Caco-2 (cell line): ENCODE data around the gene JPT2. TPM values are rescaled to one million over a fixed set of nuclear protein-coding genes. Genes with fewer than 3 reads are reported as not detected.
A peak's percentile ranks its signal among the peaks of the same experiment; 100 is the strongest.

ENCODE experiments used
- Bru-seq: library from RNA; stranded (reverse); fragments of 400-500 nt; gene quantifications from one replicate; lab custom pipeline; 2021; lab: Mats Ljungman, UMichigan
- BruChase-seq, 2 experiments: library from RNA; stranded (reverse); fragments of 400-500 nt; gene quantifications; one replicate each; lab custom pipeline; 2021; lab: Mats Ljungman, UMichigan
- BruUV-seq: library from RNA; stranded (reverse); fragments of 400-500 nt; replicated peaks from 2 replicates; lab custom pipeline; 2021; lab: Mats Ljungman, UMichigan
- CTCF ChIA-PET: fragments of 300-600 bp; sonication (Branson Sonifier 250); formaldehyde crosslinking; loops from one replicate; lab custom pipeline; 2022; ENCODE audit warnings: antibody characterized with exemption; lab: Charles Lee
- POLR2A ChIA-PET: fragments of 300-600 bp; sonication (Branson Sonifier 250); formaldehyde crosslinking; loops from one replicate; lab custom pipeline; 2022; ENCODE audit warnings: antibody characterized with exemption; lab: Charles Lee
- DNase-seq, 2 experiments: peaks; one replicate each; pipeline versions ENCODE4 v3.0.0 to v3.0.0-alpha.2; 2020 to 2022
- H3K27me3 ChIP-seq: replicated peaks from 2 replicates; pipeline ENCODE4 v1.6.0; 2011; ENCODE audit warnings: low read length; ENCODE audit not compliant: control insufficient read depth, insufficient read depth
- H3K36me3 ChIP-seq: 2 replicates; pipeline ENCODE4 v1.5.1; 2011; ENCODE audit warnings: low read length; ENCODE audit not compliant: control insufficient read depth, insufficient read depth
- H3K4me1 ChIP-seq: fragments of 250-450 bp; sonication (Bioruptor Pico); 2 replicates; pipeline ENCODE4 v1.5.1; 2020; ENCODE audit warnings: mild to moderate bottlenecking
- H3K4me3 ChIP-seq: 2 replicates; pipeline ENCODE4 v1.5.1; 2011; ENCODE audit warnings: low read depth, mild to moderate bottlenecking, control low read depth, low read length
- H3K9me3 ChIP-seq: fragments of 250-450 bp; sonication (Bioruptor Pico); 2 replicates; pipeline ENCODE4 v1.5.1; 2020; ENCODE audit warnings: mild to moderate bottlenecking, moderate library complexity
- H3K27ac Mint-ChIP-seq: one replicate; pipeline ENCODE4 v1.8.0; 2022; ENCODE audit warnings: mixed read lengths; ENCODE audit not compliant: unreplicated experiment
- H3K27me3 Mint-ChIP-seq: one replicate; pipeline ENCODE4 v1.8.0; 2022; ENCODE audit warnings: mixed read lengths; ENCODE audit not compliant: insufficient read depth, unreplicated experiment
- H3K36me3 Mint-ChIP-seq: one replicate; pipeline ENCODE4 v1.8.0; 2022; ENCODE audit warnings: mild to moderate bottlenecking, mixed read lengths; ENCODE audit not compliant: insufficient read depth, unreplicated experiment
- H3K4me1 Mint-ChIP-seq: one replicate; pipeline ENCODE4 v1.8.0; 2022; ENCODE audit warnings: low read depth, mixed read lengths; ENCODE audit not compliant: unreplicated experiment
- H3K4me3 Mint-ChIP-seq: one replicate; pipeline ENCODE4 v1.8.0; 2022; ENCODE audit warnings: mild to moderate bottlenecking, moderate library complexity, mixed read lengths; ENCODE audit not compliant: unreplicated experiment
- H3K9me3 Mint-ChIP-seq: one replicate; pipeline ENCODE4 v1.8.0; 2022; ENCODE audit warnings: mixed read lengths; ENCODE audit not compliant: unreplicated experiment
- intact Hi-C: fragments of 100-400 bp; cut with micrococcal nuclease; formaldehyde crosslinking; loops from one replicate; pipeline ENCODE4 v1.10.0; 2022; ENCODE audit not compliant: unreplicated experiment
- long read RNA-seq: library from polyadenylated mRNA; stranded (forward); transcript quantifications from one replicate; pipeline ENCODE4 v2.0.0, GENCODE V29; 2022
- total RNA-seq: library from RNA; stranded (reverse); gene quantifications from 2 replicates; pipeline ENCODE4 v1.2.3, GENCODE V29; 2022
- TF ChIP-seq, protein P1 (sequence below), 2 experiments: fragments of 200-600 bp in 1 of 2; IDR thresholded peaks; 1 replicate in 1 of 2; 2 replicates in 1 of 2; pipeline versions ENCODE4 v1.5.1 to v1.8.0; 2011 to 2022; ENCODE audit warnings: antibody characterized with exemption in 1 of 2, control low read depth in 1 of 2, inconsistent platforms in 1 of 2, low read depth in 1 of 2, low read length in 1 of 2, mild to moderate bottlenecking in 1 of 2, moderate library complexity in 1 of 2; ENCODE audit not compliant: insufficient read depth in 1 of 2, severe bottlenecking in 1 of 2, unreplicated experiment in 1 of 2

The JPT2 gene, protein sequence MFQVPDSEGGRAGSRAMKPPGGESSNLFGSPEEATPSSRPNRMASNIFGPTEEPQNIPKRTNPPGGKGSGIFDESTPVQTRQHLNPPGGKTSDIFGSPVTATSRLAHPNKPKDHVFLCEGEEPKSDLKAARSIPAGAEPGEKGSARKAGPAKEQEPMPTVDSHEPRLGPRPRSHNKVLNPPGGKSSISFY
- 170 and 178 TPM in 2 replicates for total RNA-seq
- percentile 91 among the genes with signal in this experiment for Bru-seq, nascent RNA
- percentile 96 among the genes with signal in this experiment for BruChase-seq, experiment 1, labeled RNA remaining after a 2-hour chase
- BruChase-seq, experiment 2, labeled RNA remaining after a 6-hour chase: percentile 98 among the genes with signal in this experiment
- long read RNA-seq, transcript JPT2-201 (5 exons, 3,718 nt): major isoform, 68 of 126 reads
- long read RNA-seq, transcript JPT2-206 (6 exons, 3,185 nt): minor isoform, 5 of 126 reads
- long read RNA-seq, partial matches to known transcripts: 3 of 126 reads
- long read RNA-seq, other reads (novel, unspliced or antisense): 46 of 126 reads

DNA sequence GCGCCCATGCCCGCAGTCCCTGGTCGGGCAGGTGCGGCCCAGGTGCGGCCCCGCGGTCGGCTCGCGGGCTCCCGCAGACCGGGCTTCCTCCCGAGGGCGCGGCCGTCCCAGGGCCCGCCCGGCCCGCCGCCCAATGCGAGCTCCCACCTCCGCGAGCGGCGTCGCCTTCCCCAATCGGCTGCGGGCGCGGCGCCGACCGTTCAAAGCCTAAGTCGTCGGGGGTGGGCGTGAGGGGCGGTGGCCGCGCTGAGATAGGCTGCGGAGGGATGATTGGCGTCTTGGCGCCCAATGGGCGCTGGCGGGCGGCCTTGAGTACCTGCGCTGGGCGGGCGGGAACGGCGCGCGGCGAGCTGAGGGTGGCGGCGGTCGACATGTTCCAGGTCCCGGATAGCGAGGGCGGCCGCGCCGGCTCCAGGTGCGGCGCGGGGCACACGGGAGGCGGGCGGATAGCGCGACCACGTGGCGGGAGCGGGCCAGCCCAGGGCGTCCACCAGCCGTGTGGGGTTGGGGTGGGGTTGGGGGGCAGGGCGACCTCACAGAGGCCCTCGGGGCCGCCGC, at the start of gene JPT2:
Gene JPT2 (plus strand): TSS at position 338 of the 558 bp plus-strand sequence. CDS start 34 bp downstream, at position 372.
- Mint-ChIP-seq H3K36me3 (peaks cover 46% of the 10 kb centered on the region), H3K9me3 (no peaks in the 10 kb centered on the region), H3K27me3 (no peaks in the 10 kb centered on the region), H3K4me1 (peaks cover 8% of the 10 kb centered on the region), H3K27ac (peak within 1 kb of the TSS; percentile 91), H3K4me3 (peak within 1 kb of the TSS; percentile 96)
- intact Hi-C loops: loop anchor here (1.0 to 10.0 kb wide), 3 partner anchors 11 to 63 kb away; partner anchors contain the start of genes CRAMP1 and IFT140
- H3K4me1 ChIP-seq: peaks cover 9% of the 10 kb centered on the region; the same call in 1 of the 2 replicates
- H3K36me3 ChIP-seq: no peaks in the 10 kb centered on the region
- TF ChIP-seq, protein P1, sequence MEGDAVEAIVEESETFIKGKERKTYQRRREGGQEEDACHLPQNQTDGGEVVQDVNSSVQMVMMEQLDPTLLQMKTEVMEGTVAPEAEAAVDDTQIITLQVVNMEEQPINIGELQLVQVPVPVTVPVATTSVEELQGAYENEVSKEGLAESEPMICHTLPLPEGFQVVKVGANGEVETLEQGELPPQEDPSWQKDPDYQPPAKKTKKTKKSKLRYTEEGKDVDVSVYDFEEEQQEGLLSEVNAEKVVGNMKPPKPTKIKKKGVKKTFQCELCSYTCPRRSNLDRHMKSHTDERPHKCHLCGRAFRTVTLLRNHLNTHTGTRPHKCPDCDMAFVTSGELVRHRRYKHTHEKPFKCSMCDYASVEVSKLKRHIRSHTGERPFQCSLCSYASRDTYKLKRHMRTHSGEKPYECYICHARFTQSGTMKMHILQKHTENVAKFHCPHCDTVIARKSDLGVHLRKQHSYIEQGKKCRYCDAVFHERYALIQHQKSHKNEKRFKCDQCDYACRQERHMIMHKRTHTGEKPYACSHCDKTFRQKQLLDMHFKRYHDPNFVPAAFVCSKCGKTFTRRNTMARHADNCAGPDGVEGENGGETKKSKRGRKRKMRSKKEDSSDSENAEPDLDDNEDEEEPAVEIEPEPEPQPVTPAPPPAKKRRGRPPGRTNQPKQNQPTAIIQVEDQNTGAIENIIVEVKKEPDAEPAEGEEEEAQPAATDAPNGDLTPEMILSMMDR (IDR thresholded peaks at IDR 0.05; ENCODE audit: insufficient read depth in 1 of 2, low read depth in 1 of 2, low read length in 1 of 2, severe bottlenecking in 1 of 2, unreplicated experiment in 1 of 2): no peak
- BruUV-seq: no TSS peak
- ChIA-PET POLR2A (interaction anchor here (0.5 to 1.2 kb wide), 10 partner anchors 8 to 816 kb away, joined by 3 to 17 read pairs (median 4); partner anchors contain the start of genes MAPK8IP3, NUBP2, RPS2 and SPSB3), CTCF (interaction anchor here (0.6 to 2.2 kb wide), 6 partner anchors 11 to 207 kb away, joined by 3 to 35 read pairs (median 6); partner anchors contain the start of genes IFT140, MAPK8IP3, NUBP2 and SPSB3)
- peak within 1 kb of the TSS; percentile 82 for H3K4me3 ChIP-seq
- no peaks in the 10 kb centered on the region for H3K27me3 ChIP-seq
- peak; percentile 96 to 97 for DNase-seq
- H3K9me3 ChIP-seq: no peaks in the 10 kb centered on the region

DNA sequence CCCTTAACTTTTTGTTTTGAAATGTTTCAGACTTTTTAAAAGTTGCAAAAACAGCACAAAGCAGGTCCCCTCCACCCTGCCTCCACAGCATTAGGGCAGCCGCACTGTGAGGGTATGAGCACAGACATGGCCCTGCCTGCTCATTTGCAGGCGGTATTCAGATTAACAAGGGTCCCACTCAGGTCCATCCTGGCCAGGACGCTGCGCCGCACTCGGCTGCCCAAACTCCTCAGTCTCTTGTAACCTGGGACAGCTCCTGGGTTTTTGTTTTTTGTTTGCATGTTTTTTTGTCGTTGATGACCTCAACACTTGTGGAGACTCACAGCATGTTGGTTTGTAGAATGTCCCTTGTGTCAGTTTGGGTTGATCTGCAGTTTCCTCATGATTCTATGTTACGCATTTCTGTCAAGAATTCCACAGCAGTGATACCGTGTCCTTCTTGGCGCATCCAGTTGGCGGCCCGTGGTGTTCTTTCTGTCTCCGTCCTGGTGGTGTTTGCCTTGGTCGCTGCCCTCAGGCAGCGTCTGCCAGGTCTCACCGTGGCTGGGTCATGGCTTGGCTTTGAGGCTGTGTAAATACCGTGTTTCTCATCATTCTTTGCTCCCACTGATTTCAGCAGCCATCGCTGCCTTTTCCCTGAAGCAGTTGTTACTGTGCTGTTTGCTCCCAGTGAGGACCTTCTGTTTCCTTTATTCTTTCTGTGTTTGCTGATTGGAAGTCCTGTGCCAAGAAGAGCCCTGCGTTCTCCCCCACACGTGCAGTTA, 47.4 kb upstream of the JPT2 start:
- CTCF ChIA-PET: no interaction called here
- no peaks in the 10 kb centered on the region; the same call in 1 of the 2 replicates for H3K36me3 ChIP-seq
- TF ChIP-seq, protein P1 (IDR thresholded peaks at IDR 0.05; ENCODE audit: insufficient read depth in 1 of 2, low read depth in 1 of 2, low read length in 1 of 2, severe bottlenecking in 1 of 2, unreplicated experiment in 1 of 2): no peak
- POLR2A ChIA-PET: no interaction called here
- intact Hi-C loops: no loop called here
- H3K27me3 ChIP-seq: no peaks in the 10 kb centered on the region
- Mint-ChIP-seq H3K27ac (no peak overlapping the region), H3K4me1 (no peaks in the 10 kb centered on the region), H3K36me3 (peaks cover 40% of the 10 kb centered on the region), H3K27me3 (no peaks in the 10 kb centered on the region), H3K4me3 (no peak overlapping the region), H3K9me3 (no peaks in the 10 kb centered on the region)
- no peaks in the 10 kb centered on the region for H3K9me3 ChIP-seq
- BruUV-seq: no TSS peak
- no peak for DNase-seq
- no peaks in the 10 kb centered on the region for H3K4me1 ChIP-seq
- H3K4me3 ChIP-seq: no peak overlapping the region
